HL-60/S4 (cell line): ENCODE data around the gene SLC1A7.

ENCODE experiments used
- in situ Hi-C: fragments of 300-500 bp; cut with MboI; formaldehyde crosslinking; loops from 2 replicates; pipeline ENCODE4 v1.14.3; 2022; ENCODE audit warnings: low sequenced_read_pairs

Gene SLC1A7

GRCh38 chr1:53120659-53121058 is 21.8 kb downstream of the SLC1A7 start:
- in situ Hi-C loops, result no loop called here

- in situ Hi-C loops, result no loop called here
Observed at GRCh38 chr1:53117836-53118235, 24.6 kb downstream of the SLC1A7 start.

GRCh38 chr1:53116933-53117600 is 25.4 kb downstream of the SLC1A7 start:
- in situ Hi-C loops, result no loop called here

GRCh38 chr1:53116307-53116810 is 26.1 kb downstream of the SLC1A7 start:
- in situ Hi-C loops, result no loop called here

GRCh38 chr1:53115403-53116306 is 26.8 kb downstream of the SLC1A7 start:
- in situ Hi-C loops, result no loop called here

GRCh38 chr1:53114581-53115400 is 27.6 kb downstream of the SLC1A7 start:
- in situ Hi-C loops, result no loop called here

- in situ Hi-C loops, result no loop called here
Observed at GRCh38 chr1:53114090-53114489, 28.3 kb downstream of the SLC1A7 start.

- in situ Hi-C loops, result no loop called here
Observed at GRCh38 chr1:53112861-53113260, 29.6 kb downstream of the SLC1A7 start.

- in situ Hi-C loops, result no loop called here
Observed at GRCh38 chr1:53112271-53112774, 30.1 kb downstream of the SLC1A7 start.

GRCh38 chr1:53111693-53112092 is 30.7 kb downstream of the SLC1A7 start:
- in situ Hi-C loops, result no loop called here

- in situ Hi-C loops, result no loop called here
Observed at GRCh38 chr1:53111073-53111556, 31.3 kb downstream of the SLC1A7 start.

GRCh38 chr1:53110370-53111072 is 31.9 kb downstream of the SLC1A7 start:
- in situ Hi-C loops, result no loop called here

GRCh38 chr1:53108646-53109580 is 33.5 kb downstream of the SLC1A7 start:
- in situ Hi-C loops, result no loop called here

- in situ Hi-C loops, result no loop called here
Observed at GRCh38 chr1:53107570-53108322, 34.7 kb downstream of the SLC1A7 start.

GRCh38 chr1:53107090-53107489 is 35.3 kb downstream of the SLC1A7 start:
- in situ Hi-C loops, result no loop called here

GRCh38 chr1:53104289-53104913 is 38.0 kb downstream of the SLC1A7 start:
- in situ Hi-C loops, result no loop called here

- in situ Hi-C loops, result no loop called here
Observed at GRCh38 chr1:53094533-53094919, 47.9 kb downstream of the SLC1A7 start.
